Fibroblast of upper back skin (primary cell): ENCODE data around the gene MOB1B.
A peak's percentile ranks its signal among the peaks of the same experiment; 100 is the strongest.
"Not testable (repeated sequence)": the region's sequence is repeated elsewhere in the genome, so short reads cannot be mapped to it uniquely, and the experiment has no call there.

Experiments used
- DNase-seq: peaks from one replicate; pipeline ENCODE4 v3.0.0-alpha.2; 2013

MOB1B gene

DNA sequence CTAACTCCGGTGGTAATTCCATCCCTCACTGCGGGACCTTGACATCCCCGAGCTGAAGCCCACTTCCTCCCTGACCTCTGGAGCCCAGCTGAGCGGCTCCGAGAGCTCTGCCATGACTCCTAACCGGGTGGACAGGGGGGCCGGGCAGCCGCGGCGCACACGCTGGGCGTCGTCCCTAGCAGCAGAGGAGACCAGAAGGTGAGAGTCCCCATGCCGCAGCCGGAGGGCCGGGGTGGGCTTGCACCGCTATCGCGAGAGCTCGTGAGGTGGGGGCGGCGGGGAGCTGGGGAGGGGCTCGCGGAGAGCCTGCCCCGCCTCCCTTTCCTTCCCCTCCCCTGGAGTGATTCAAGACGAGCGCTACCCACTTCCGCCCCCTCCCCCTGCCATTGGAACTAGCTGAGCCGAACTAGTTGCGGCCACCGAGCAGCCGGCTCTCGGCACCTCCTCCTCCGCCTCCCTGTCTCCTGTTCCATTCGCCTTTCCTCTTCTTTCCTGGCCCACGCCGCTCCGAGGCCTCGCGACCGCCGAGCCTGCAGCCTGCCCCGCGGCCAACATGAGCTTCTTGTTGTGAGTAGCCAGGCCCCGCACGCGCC lies at the start of gene MOB1B:
MOB1B (plus strand) TSS at position 386 of the 593 bp plus-strand sequence; CDS start at position 554, 168 bp downstream.
- DNase-seq, result peak; percentile 91

DNA sequence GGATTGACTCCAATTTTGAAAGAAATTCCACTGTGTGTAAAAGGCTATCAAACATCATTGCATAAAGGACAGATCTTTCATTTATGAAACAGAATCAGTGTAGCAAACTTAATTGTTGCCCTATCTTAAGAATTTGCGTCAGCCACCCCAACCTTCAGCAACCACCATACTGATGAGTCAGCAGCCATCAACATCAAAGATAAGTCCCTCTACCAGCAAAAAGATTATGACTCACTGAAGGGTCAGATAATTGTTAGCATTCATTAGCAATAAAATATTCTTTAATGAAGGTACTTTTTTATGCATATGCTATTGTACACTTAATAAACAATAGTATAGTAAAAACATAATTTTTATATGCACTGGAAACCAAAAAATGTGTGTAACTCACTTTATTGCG lies 46.7 kb upstream of the MOB1B start:
- no peak for DNase-seq

DNA sequence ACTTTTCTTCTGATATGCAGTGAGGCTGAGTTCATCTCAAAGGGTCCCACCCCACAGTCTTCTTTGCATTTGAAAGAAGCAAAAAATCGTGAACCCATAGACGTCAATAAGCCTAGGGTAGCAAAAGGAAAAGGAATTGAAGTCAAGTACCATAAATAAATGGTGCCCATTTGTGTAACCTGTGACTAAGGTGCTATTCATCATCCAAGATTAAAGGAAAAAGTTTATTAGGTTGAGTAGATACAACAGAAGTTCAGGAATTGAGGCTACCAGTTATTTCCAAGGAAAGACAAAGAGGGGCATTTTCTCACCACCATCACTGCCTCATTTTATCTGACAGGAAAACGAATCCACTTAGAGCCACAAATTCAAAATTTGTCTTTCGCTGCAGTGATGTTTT lies 43.7 kb upstream of the MOB1B start:
- DNase-seq, result no peak

DNA sequence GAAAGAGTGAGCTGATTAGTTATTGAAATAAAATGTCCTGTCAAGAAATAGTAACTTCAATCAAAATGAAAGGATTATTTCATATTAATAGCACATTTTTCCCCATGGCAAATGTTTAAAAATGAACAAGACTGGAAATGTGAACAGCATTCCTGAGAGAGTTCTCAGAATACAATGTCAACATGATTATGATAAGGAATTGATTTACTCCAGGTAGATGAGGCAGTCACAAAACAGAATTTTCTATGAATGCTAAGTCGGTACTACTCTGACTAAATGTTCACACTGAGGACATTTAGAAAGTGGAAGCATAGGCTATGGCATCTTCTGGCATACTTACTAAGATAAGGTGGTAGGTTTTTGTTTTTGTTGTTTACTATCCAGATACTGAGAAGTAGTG lies 43.1 kb upstream of the MOB1B start:
- no peak for DNase-seq

- no peak for DNase-seq
Measured at GRCh38 chr4:70863099-70863790, 38.9 kb upstream of the MOB1B start.

- DNase-seq, result no peak
Measured at GRCh38 chr4:70868778-70869177, 33.4 kb upstream of the MOB1B start.

DNA sequence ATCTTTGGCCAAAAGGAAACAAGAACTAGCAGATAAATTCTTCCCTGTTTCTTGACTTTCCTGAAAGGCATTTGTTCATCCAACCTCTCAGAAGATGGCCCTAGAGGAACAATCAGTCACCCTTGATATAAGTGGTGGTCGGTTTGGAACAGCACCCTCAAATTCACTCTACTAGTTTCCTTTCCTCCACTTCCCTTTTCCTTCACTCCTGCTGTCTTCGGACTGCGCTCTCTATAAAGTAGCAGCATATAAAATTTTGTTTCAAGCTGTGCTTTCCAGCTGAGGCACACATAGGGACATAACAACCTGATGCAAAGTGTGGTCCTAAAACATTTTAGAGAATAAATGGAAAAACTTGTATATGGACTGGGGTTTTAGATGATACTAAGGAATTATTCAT lies 29.0 kb upstream of the MOB1B start:
- DNase-seq, result no peak

- no peak for DNase-seq
Measured at GRCh38 chr4:70874268-70875156, 27.7 kb upstream of the MOB1B start.

GRCh38 chr4:70877556-70877955 lies 24.6 kb upstream of the MOB1B start:
- DNase-seq, result peak; percentile 6

- DNase-seq, result no peak
Measured at GRCh38 chr4:70880739-70881138, 21.4 kb upstream of the MOB1B start.

DNA sequence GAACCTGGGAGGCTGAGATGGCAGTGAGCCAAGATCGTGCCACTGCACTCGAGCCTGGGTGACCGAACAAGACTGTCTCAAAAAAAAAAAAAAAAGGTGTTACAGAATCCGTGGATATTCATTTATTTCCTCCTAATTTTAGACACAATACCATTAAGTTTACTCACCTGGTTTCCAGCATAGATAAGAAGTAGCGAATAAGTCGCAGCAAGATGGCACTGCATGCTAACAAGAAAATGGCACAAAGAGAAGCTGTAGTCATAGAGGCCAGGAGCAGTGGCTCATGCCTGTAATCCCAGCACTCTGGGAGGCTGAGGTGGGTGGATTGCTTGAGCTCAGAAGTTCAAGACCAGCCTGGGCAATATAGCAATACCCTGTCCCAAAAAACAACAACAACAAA lies 17.0 kb upstream of the MOB1B start:
- no peak for DNase-seq

DNA sequence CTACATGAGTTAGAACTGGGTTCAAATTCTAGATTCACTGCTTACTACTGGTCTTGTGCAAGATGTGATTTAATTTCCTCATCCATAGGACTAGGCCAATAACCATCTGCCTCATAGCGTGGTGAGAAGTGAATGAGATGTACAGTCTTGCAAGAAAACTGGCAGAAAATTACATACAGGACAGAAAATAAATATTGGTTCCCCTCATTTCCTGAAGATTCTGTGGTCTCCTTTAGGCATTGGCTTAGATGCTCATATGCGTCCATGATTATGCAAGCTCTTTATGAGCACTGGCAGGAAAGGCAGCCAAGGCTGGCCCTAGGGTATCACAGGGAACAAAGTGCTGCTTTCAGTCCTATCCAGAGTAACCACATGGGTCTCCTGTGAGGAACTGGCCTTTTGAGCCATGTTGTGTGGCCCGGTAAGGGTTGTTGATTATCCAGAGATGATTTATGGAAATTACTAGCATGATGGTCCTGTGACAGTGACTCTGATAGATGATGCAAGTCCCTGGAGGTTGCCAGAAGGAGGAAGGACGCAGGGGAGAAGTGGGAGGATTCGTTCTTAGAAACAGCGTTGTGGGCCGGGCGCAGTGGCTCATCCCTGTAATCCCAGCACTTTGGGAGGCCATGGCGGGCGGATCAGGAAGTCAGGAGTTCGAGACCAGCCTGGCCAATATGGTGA lies 9.9 kb upstream of the MOB1B start:
- DNase-seq, result no peak

GRCh38 chr4:70893790-70894189 lies 8.4 kb upstream of the MOB1B start:
- no peak for DNase-seq

GRCh38 chr4:70895405-70895804 lies 6.8 kb upstream of the MOB1B start:
- no peak for DNase-seq

GRCh38 chr4:70895811-70896491 lies 6.2 kb upstream of the MOB1B start:
- no peak for DNase-seq

DNA sequence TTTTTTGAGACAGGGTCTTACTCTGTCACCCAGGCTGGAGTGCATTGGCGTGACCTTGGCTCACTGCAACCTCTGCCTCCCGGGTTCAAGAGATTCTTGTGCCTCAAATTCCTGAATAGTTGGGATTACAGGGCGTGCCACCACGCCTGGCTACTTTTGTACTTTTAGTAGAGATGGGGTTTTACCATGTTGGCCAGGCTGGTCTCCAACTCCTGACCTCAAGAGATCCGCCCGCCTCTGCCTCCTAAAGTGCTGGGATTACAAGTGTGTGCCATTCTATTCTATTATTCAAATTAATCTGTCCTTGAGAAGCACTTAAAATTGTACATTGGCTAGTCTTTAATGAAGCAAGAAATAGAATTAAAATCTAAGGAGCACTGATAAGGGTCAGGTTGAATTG lies 3.6 kb upstream of the MOB1B start:
- not testable (repeated sequence) for DNase-seq

DNA sequence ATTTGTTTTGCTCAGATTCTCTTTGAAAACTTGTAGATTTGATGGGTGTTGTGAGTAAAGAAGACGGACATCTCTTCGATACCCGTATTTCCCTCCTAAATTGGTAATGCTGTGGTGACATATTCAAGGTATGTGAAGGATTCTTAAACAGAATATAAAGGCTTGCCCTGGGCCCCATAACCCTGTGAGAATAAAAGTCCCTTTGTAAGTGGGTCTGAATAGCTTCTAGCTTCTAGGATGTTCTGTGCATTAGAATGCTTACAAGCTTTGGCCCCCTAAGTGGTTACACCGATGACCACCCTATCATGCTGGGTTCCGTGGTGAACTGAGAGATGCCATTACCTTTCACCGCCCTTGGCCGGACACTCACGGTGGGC lies 574 bp upstream of the MOB1B start:
- no peak for DNase-seq

- peak; percentile 36 for DNase-seq
Measured at GRCh38 chr4:70902577-70903290, 565 bp downstream of the MOB1B start.

- DNase-seq, result no peak
Measured at GRCh38 chr4:70903291-70903603, 1.1 kb downstream of the MOB1B start.

GRCh38 chr4:70908993-70909556 lies 6.9 kb downstream of the MOB1B start:
- no peak for DNase-seq

GRCh38 chr4:70914000-70914399 lies 11.8 kb downstream of the MOB1B start:
- no peak for DNase-seq

DNA sequence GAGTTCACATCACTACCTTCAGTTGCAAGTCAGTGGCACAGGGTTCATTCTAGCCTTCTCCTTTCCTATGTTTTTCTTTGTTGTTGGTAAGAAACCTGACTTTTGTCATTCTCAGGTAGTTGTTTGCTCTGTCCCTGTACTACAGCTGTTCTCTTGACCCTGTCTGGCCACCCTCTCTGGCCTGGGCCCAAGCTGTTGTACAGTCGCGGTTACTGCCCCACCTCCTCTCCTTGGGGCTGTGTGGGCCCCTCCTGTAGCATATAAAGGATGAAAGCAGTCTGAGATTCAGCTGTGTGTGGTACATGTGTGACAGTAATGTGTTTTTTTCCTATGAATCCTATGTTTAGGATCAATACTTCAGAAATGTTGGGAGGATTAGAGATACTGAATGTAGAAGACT lies 12.5 kb downstream of the MOB1B start:
- no peak for DNase-seq
